ENCODE measurements around the gene PRODH2.

PRODH2 gene

DNA sequence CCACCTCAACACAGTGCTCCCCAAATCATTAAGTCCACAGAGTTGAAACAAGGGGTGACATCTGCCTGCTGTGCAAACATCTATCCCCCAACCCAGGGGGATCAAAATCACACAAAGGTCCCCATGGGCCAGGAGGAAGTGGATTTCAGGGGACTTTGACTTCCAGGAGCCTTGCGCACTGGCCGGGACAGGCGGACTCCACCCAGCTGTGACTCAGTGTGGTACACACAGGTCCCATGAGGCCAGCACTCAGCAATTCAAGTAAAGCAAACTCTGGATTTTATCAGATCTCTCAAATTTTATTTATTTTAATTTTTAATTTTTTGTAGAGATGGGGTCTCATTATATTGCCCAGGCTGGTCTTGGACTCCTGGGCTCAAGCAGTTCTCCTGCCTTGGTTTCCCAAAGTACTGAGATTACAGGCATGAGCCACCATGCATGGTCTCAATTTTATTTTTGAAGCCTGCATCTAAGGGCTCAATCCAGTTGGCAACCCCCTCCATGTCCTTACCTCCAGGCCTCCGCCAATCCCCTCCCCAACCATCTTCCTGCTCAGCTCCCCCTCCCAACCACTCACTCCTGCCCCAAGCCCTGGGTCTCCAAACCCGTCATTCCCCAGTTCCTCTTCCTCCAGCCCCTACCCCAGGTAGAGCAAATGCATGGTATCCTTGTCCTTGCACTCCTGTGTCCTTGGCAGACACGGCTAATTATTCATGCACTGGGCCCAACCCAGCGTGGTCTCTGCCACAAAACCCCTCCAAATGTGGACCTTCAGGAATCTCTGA, 19.1 kb downstream of the PRODH2 start:
- peak; percentile 27 for DNase-seq

DNA sequence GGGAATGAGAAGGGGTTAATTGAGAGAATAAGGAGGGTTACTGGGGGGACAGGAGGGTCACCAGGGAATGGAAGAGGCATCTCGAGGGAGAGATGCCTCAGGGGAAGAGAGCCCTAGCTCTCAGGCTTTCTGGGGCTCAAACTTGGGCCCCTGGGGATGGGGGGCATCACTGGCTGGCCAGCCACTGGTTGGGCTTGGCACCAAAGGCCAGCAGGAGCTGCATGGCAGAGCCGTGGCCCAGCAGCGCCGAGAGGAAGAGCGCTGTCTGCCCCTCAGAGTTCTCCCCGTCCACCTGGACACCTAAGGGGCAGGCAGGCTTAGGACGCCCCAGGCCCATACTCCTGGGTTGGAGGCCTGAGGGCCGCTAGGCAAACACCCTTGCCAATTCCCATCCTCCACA, 19.8 kb downstream of the PRODH2 start:
- no peak for DNase-seq

DNA sequence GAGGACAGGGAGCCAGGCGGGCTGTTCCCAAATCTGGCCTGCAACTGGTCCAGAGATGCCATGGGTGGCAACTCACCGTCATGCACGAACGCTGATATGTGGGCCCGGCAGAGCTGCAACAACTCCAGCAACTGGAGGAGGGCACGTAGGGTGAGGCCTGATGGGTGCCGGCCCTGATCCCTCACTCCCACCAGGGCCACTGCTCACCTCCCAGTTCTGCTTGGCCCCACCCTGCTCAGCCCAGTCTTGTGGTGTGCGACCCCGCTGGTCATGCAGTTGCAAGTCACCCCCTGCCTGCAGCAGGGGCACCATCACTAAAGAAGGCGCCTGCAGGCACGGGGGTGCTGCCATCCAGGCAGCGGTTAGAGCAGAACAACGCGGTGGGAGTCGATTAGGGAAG, 20.3 kb downstream of the PRODH2 start:
- no peak for DNase-seq

DNA sequence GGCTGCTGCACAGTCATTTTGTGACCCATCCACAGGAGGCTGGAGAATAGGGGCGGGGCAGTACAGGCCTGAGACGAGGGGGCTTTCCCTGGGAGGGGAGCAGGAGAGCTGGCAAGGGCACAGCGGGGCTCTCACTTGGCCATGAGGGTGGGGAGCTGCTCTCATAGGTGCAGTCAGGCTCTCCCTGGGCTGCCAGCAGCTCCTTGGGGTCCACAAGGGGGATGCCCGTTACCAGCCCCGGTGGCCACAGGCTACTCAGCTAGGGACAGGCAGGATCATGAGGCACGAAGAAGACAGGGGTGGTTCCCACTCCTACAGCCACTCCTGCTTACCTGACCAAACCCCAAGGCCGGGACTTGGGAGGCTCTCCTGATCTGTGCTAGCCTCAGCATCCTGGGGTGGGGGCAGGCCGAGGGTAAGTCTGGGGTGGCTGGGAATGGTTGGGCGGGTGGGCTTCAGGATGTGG, 20.8 kb downstream of the PRODH2 start:
- no peak for DNase-seq

DNA sequence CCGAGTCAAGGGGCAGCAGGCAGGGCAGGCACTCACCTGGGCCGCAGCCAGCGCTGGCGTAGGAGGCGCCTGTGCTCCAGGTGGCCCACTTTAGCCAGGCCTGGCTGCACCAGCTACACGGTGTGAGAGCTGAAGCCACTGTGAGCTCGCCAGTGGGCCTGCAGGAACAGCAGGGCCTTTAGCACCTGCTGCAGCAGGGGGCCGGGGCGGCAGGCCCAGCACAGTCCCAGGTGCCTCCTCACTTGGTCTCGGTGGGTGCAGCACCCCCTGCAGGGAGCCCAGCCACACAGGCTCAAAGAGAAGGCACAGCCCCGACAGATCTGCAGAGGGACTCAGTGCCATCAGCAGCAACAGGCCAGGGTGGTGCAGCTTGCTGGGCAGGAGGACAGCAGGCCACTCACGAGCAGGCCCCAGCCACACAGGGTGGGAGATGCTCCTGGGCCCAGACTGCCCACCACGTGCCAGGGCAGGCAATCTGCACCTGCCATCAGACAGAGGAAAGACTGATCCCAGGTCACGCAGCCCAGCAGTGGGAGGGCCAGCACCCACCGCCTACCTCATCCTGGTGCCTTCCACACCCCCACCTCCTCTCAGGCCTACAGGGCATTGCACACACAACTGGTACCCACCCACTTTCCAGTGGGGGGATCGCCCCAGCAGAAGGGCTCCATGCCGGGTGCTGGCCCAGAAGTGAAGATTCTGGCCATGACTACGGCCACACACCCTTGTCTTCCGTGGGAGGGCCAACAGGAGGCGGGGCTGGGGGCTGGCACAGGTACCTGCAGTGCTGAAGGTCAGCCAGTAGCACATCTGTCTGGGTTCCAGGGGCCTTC, 21.4 kb downstream of the PRODH2 start:
- DNase-seq, result no peak

DNA sequence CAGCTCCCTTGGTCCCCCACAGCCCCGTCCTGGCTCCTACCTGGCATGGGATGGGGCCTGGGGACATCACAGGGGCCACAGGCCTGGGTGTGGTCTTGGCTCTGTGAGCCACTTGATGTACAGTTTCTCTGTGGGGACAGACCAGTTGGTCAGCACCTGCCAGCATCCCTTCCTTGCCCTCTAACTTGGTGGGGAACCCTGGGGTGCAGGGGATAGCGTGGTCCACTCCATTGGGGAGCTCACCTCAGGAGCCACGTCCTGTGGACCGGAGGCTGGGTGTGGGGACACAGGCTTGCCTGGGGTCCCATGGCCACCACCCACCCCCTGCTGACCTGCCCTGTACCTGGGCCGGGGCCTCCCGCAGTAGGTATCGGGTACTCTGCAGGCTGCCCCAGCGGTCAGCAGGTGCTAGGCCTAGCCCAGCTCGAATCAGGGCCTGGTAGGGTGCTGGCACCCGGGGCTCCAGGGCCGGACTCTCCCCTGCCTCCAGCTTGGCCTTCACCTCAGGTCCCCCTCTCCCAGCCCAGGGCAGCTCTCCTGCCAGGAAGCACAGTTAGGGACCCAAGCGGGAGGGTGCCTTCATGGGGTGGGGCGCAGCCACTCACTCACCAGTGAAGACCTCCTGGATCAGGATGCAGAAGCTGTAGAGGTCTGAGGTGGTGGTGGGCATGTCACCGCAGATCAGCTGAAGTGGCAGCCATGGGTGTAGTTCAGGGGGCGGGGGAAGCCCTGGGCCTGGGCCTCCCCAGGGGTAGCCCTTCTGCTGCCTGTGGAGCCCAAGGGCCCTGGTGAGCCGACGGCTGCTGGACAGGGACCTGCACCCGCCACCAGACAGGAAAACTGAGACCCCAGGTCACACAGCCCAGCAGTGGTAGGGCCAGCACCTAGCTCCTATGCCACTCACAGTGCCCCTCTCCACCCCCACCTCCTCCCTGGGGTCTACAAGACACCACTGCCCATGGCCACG, 22.4 kb downstream of the PRODH2 start:
- no peak for DNase-seq

DNA sequence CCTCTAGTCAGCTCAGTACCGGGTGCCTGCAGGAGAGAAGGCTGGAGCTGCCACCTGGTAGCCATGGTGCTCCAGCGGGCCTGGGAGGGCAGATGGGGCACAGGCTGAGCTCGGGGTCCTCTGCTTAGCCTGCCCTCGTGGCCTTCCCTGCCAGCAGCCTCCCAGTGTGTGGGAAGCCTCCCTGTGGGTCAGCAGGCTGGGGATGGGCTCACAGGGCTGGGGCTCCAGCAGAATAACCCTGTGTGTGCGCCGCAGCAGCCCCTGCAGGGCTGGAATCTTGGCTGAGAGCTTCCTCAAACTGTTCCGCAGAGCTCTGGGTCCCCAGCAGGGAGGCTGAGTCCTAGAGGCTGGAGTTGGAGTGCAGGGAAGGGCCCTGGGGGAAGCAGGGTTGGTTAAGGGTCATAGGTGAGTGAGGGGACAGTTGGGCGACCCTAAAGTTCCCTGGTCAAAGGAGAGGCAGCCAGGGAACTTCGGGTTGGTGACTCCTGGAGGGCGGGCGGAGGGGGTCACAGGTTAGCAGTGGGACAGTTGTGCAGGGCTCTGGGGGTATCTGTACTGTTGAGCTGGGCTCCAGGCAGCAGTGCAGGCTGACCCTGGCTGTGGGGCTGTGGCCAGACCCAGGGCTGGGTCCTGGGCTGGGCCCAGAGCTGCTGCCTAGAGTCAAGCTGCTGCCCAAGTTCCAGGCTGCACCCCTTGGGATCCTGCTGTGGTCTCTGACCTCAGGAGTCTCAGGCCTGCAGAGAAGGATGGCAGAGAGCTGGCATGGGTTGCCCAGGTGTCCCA, 23.3 kb downstream of the PRODH2 start:
- no peak for DNase-seq

DNA sequence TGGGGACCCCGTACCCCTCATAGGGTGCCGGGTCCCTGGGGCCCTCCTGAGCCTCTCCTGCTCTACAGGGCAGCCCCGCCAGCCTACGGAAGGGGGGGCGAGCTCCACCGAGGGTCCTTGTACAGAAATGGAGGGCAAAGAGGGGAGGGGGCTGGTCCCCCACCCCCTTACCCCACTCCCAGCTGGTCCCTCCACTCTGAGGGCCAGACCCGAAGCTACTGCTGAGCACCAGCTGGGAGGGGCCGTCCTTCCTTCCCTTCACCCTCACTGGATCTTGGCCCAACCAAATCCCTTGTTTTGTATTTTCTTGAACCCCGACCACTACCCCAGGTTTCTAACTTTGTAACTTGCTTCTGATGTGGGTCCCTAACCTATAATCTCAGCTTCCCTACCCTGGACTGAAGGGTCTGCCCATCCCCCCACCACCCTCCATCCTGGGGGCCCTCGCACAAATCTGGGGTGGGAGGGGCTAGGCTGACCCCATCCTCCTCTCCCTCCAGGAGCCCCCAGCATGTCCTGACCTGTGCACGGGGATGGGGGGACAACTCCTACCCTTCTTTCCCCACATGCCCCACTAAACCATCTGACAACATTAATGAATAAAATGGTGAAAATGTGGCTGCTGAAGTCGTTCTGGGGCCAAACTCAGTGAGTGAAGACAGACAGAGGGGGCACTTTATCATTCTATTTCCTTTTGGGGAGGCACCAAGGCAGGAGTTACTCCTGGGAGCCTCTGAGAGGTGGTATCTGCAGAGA, 24.3 kb downstream of the PRODH2 start:
- DNase-seq, result no peak

DNA sequence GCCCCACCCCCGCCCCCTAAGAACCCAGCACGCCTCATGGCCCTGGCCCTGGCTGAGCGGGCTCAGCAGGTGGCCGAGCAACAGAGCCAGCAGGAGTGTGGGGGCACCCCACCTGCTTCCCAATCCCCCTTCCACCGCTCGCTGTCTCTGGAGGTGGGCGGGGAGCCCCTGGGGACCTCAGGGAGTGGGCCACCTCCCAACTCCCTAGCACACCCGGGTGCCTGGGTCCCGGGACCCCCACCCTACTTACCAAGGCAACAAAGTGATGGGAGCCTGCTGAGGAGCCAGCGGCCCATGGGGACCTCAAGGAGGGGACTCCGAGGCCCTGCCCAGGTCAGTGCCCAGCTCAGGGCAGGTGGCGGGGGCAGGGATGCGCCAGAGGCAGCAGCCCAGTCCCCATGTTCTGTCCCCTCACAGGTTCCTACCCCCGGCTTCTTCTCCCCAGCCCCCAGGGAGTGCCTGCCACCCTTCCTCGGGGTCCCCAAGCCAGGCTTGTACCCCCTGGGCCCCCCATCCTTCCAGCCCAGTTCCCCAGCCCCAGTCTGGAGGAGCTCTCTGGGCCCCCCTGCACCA, 25.3 kb downstream of the PRODH2 start:
- DNase-seq, result no peak

DNA sequence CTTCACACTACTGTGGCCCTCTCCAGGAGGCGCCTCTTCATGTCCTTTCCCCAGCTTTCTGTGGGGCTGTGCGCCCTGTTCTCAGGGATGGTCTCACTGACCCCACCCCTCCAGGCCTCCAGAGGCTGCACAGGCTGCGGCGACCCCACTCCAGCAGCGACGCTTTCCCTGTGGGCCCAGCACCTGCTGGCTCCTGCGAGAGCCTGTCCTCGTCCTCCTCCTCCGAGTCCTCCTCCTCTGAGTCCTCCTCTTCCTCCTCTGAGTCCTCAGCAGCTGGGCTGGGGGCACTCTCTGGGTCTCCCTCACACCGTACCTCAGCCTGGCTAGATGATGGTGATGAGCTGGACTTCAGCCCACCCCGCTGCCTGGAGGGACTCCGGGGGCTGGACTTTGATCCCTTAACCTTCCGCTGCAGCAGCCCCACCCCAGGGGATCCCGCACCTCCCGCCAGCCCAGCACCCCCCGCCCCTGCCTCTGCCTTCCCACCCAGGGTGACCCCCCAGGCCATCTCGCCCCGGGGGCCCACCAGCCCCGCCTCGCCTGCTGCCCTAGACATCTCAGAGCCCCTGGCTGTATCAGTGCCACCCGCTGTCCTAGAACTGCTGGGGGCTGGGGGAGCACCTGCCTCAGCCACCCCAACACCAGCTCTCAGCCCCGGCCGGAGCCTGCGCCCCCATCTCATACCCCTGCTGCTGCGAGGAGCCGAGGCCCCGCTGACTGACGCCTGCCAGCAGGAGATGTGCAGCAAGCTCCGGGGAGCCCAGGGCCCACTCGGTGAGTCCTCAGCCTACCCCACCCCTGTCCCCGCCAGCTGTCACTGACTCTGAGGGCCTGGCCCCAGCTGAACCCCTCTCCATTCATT, 26.1 kb downstream of the PRODH2 start:
- DNase-seq, result no peak

DNA sequence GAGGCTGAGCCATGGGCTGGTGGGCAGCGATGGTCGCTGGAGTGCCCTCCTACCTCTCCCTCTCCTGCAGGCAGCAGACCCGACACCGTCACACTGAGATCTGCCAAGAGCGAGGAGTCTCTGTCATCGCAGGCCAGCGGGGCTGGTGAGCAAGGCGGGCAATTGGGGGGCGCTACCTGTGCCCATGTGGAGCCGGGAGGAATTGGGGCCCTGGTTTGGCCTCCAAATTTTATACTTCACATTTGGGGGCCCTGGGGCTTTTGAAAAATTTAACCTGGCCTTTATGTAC, 27.4 kb downstream of the PRODH2 start:
- DNase-seq, result no peak

DNA sequence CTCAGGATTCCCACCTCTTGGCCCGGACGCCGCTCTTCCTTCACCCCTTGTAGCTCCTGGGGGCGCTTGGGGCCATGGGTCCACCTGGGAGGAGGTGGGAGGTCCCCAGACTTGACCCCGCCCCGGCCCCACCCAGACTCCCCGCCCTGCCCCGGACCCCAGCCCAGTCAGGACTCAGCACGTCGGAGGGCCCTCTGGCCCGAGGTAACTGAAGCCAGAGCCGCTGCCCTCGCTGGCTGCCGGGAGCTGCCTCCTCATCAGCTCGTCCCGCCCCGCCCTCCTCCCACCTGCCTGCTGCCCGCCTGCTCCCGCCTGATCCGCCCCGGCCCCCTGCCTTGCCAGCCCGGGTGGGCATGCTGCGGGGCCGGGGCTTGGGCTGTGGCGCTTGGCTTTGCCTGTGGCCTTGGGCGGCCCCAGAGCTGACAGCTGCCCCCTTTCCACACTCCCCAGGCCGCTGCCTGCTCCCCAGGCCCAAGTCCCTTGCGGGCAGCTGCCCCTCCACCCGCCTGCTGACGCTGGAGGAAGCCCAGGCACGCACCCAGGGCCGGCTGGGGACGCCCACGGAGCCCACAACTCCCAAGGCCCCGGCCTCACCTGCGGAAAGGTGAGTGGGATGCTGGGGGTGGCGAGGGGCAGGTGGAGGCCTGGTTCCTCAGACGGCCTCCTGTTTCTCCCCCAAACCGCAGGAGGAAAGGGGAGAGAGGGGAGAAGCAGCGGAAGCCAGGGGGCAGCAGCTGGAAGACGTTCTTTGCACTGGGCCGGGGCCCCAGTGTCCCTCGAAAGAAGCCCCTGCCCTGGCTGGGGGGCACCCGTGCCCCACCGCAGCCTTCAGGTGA, 27.9 kb downstream of the PRODH2 start:
- no peak for DNase-seq

DNA sequence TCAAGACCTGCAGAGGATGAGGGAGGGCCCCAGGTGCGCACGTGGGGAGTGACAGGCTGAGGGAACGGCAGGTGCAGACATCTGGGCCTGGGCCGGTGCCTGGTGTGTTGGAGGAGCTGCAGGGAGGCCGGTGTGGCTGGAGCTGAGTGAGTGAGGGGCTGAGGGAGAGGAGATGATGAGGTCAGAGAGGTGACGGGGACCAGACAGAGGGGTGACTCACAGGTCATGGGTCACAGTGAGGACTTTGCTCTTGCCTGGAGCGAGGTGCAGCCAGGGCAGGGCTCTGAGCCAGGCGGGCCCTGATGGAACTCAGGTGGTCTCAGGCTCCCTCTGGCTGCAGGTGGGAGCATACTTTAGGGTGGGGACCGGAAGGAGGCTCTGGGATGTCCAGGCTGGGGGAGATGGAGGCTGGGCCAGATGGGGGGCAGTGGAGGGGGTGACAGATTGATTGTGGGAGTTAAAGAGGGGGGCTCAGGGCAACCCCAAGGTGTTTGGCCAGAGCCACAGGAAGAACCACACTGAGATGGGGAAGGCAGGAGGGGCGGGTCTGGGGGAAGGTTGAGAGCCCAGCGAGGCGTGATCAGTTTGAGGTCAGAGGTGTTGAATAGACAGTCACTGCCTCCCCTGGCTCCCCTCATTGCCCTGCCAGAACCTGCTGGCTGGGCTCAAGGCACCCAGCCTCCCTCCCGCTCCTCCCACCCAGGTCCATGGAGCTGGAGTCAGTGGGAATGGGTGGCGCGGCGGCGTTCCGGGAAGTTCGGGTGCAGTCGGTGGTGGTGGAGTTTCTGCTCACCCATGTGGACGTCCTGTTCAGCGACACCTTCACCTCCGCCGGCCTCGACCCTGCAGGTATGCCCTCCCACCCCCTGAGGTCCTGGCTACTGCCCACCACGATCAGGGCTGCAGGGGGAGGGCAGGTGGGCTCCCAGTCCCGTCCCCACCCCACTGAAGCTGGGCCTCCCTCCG, 28.9 kb downstream of the PRODH2 start:
- DNase-seq, result no peak

DNA sequence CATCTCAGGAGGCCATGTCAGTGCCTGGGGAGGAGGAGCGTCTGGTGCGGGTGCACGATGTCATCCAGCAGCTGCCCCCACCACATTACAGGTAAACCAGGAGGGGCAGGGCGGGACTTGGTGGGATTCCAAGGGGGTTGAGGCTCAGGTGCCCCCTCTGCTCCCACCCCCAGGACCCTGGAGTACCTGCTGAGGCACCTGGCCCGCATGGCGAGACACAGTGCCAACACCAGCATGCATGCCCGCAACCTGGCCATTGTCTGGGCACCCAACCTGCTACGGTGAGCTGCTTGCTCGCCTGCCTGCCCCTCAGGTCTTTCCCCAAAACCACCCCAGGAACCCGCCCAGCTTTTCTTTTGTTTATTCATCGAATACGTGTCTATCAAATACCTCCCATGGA, 30.1 kb downstream of the PRODH2 start:
- no peak for DNase-seq

DNA sequence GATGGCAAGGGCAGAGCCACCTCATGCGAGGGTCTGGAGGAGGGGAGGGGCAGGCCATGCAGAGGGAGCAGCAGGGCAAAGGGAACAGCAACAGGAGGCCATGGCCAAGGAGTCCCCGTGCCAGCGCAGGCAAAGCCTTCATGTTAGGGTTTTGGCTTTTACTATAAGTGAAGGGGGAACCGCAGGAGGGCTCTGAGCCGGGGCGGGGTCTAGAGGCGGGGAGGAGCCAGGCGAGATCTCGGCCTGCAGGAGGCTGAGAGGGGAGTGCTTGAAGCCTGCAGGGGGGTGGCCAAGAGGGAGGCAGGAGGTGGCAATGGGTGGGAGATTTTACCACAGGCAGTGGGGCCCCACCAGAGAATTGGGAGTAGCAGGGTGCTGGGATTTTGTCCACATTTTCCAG, 31.0 kb downstream of the PRODH2 start:
- no peak for DNase-seq

DNA sequence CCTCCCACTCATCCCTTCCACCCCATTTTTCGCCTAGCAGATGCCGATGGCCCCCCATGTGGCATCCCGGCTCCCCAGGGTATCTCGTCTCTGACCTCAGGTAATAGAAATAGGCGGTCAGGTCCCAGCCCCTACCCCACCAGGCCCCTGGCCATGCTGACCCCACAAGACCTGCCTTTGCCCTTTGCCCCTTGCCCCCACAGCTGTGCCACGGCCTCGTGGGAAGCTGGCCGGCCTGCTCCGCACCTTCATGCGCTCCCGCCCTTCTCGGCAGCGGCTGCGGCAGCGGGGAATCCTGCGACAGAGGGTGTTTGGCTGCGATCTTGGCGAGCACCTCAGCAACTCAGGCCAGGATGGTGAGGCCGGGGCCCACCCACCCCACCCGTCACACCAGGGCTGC, 31.9 kb downstream of the PRODH2 start:
- DNase-seq, result no peak

DNA sequence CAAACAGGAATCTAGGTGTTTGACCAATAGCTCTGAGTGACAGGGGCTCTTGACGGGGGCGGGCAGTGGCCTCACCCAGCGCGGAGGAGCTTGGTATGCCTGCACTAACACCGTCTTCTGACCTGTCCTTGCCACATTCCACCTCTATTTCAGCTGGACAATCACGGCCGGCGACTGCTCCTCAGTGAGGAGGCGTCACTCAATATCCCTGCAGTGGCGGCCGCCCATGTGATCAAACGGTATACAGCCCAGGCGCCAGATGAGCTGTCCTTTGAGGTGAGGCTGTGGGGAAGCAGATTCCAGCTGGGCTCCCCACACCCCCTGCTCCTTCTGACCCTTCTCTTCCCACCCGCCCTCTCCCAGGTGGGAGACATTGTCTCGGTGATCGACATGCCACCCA, 32.6 kb downstream of the PRODH2 start:
- no peak for DNase-seq

DNA sequence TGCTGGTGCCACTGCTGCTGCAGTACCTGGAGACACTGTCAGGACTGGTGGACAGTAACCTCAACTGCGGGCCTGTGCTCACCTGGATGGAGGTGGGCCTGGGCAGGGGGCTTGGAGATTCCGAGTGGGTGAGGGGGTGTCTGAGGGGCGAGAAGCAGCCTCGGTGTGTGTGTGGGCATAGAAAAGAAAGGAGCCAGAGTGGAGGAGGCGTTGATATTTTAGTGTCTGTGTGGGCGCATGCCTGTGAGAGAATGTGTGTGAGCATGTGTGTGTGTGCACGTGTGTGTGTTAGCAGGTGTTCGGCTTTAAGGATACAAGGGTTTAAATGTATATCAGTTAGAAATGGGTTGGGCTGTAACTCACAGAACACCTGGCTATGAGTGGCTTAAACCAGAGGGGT, 33.6 kb downstream of the PRODH2 start:
- no peak for DNase-seq
